SK-N-SH (cell line): ENCODE measurements around the gene IFNA4. TPM values are rescaled to one million over a fixed set of nuclear protein-coding genes. Genes with fewer than 3 reads are reported as not detected.
A peak's percentile ranks its signal among the peaks of the same experiment; 100 is the strongest.

Source experiments
- CTCF ChIA-PET: fragments of 300-600, 350-600 bp; formaldehyde crosslinking; extraction: SDS; loops from one replicate; lab custom pipeline; 2021; lab: Yijun Ruan, JAX
- POLR2A ChIA-PET: fragments of 350-600 bp; sonication (Branson Sonifier 250); formaldehyde crosslinking; extraction: SDS; loops from one replicate; lab custom pipeline; 2020; ENCODE audit warnings: antibody characterized with exemption, inconsistent platforms; lab: Yijun Ruan, JAX
- DNase-seq: peaks from one replicate; pipeline ENCODE4 v3.0.0; 2012
- H2AFZ ChIP-seq: fragments of 200-600 bp; sonication (generic); 2 replicates; pipeline ENCODE4 v1.8.1; 2016; ENCODE audit warnings: antibody characterized with exemption, mild to moderate bottlenecking, low read depth
- H3F3A ChIP-seq: fragments of 200-600 bp; sonication (generic); replicated peaks from 2 replicates; pipeline ENCODE3; 2016; ENCODE audit warnings: antibody characterized with exemption, mild to moderate bottlenecking; ENCODE audit not compliant: insufficient read depth
- H3K27ac ChIP-seq, 2 experiments: fragments of 200-500 bp in 1 of 2; fragments of 200-600 bp in 1 of 2; sonication (Bioruptor generic) in 1 of 2; sonication (generic), shearing (Covaris generic) in 1 of 2; 2 replicates each; pipeline versions ENCODE4 v1.5.1 to v1.6.1; 2014 to 2016; ENCODE audit warnings: low read depth in 2 of 2, inconsistent platforms in 1 of 2, low read length in 1 of 2, mild to moderate bottlenecking in 1 of 2, mixed read lengths in 1 of 2
- H3K27me3 ChIP-seq: fragments of 200-600 bp; sonication (generic), shearing (Covaris generic); 2 replicates; pipeline ENCODE4 v1.6.1; 2016; ENCODE audit warnings: mixed run types; ENCODE audit not compliant: insufficient read depth
- H3K36me3 ChIP-seq, 2 experiments: fragments of 200-500 bp in 1 of 2; fragments of 200-600 bp in 1 of 2; sonication (Bioruptor generic) in 1 of 2; sonication (generic) in 1 of 2; replicated peaks in 1 of 2; 2 replicates each; pipeline versions ENCODE3 to v1.5.1; 2014 to 2016; ENCODE audit warnings: low read length in 1 of 2, mild to moderate bottlenecking in 1 of 2; ENCODE audit not compliant: insufficient read depth in 2 of 2, control insufficient read depth in 1 of 2
- H3K4me1 ChIP-seq, 2 experiments: fragments of 200-500 bp in 1 of 2; fragments of 200-600 bp in 1 of 2; sonication (Bioruptor generic) in 1 of 2; sonication (generic), shearing (Covaris generic) in 1 of 2; 2 replicates each; pipeline versions ENCODE4 v1.5.1 to v1.6.1; 2014 to 2016; ENCODE audit warnings: low read depth in 1 of 2, low read length in 1 of 2, mixed run types in 1 of 2; ENCODE audit not compliant: insufficient read depth in 2 of 2, control insufficient read depth in 1 of 2
- H3K4me2 ChIP-seq: fragments of 200-600 bp; sonication (generic), shearing (Covaris generic); 2 replicates; pipeline ENCODE4 v1.6.1; 2017; ENCODE audit warnings: mixed run types
- H3K4me3 ChIP-seq, 2 experiments: fragments of 200-500 bp in 1 of 2; fragments of 200-600 bp in 1 of 2; sonication (Bioruptor generic) in 1 of 2; sonication (generic), shearing (Covaris generic) in 1 of 2; 2 replicates each; pipeline versions ENCODE4 v1.5.1 to v1.8.1; 2014 to 2016; ENCODE audit warnings: low read depth in 2 of 2, inconsistent platforms in 1 of 2, low read length in 1 of 2, mild to moderate bottlenecking in 1 of 2, mixed read lengths in 1 of 2, moderate library complexity in 1 of 2
- H3K79me2 ChIP-seq: fragments of 200-600 bp; sonication (generic); 2 replicates; pipeline ENCODE4 v1.8.1; 2017; ENCODE audit warnings: mild to moderate bottlenecking; ENCODE audit not compliant: insufficient read depth
- H3K9ac ChIP-seq: fragments of 200-600 bp; sonication (generic); 2 replicates; pipeline ENCODE4 v1.6.1; 2017; ENCODE audit warnings: mixed run types
- H3K9me2 ChIP-seq: fragments of 200-600 bp; sonication (generic); 2 replicates; pipeline ENCODE4 v1.6.1; 2017; ENCODE audit warnings: mixed run types
- H3K9me3 ChIP-seq: fragments of 200-600 bp; sonication (generic); 2 replicates; pipeline ENCODE4 v1.6.1; 2017; ENCODE audit warnings: mixed run types, mild to moderate bottlenecking, moderate library complexity
- H4K20me1 ChIP-seq: fragments of 200-600 bp; sonication (generic); 2 replicates; pipeline ENCODE4 v1.6.1; 2017; ENCODE audit warnings: mild to moderate bottlenecking, mixed run types; ENCODE audit not compliant: insufficient read depth
- CTCF ChIP-seq: fragments of 200-600 bp; sonication (generic); IDR thresholded peaks from 2 replicates; pipeline ENCODE4 v1.6.1; 2017; ENCODE audit warnings: antibody characterized with exemption, mild to moderate bottlenecking, moderate library complexity
- ELF1 ChIP-seq: IDR thresholded peaks from 2 replicates; pipeline ENCODE4 v1.4.0; 2012
- EZH2phosphoT487 ChIP-seq: fragments of 200-600 bp; sonication (generic); IDR thresholded peaks from 2 replicates; pipeline ENCODE4 v1.6.1; 2017; ENCODE audit warnings: low read depth, mixed run types, mild to moderate bottlenecking, antibody characterized with exemption, moderate library complexity, borderline replicate concordance
- FOSL2 ChIP-seq: IDR thresholded peaks from 2 replicates; pipeline ENCODE4 v1.4.0; 2012; ENCODE audit warnings: low read depth, mild to moderate bottlenecking, moderate library complexity, borderline replicate concordance
- MEF2A ChIP-seq: IDR thresholded peaks from 2 replicates; pipeline ENCODE4 v1.4.0; 2012; ENCODE audit warnings: low read depth, borderline replicate concordance
- RAD21 ChIP-seq: IDR thresholded peaks from 2 replicates; pipeline ENCODE4 v1.6.1; 2012; ENCODE audit warnings: mild to moderate bottlenecking, low read length
- WGBS: methylation state at CpG from one replicate; pipeline ENCODE4 v1.1.6; 2017; ENCODE audit warnings: low lambda C conversion rate; 5-methylcytosine and 5-hydroxymethylcytosine counted together
- polyA plus RNA-seq, 3 experiments: library from polyadenylated mRNA; depleted of rRNA; stranded (reverse); fragments of >200 nt; gene quantifications; 2 replicates each; pipeline ENCODE4 v1.2.3, GENCODE V29; 2012

IFNA4 gene
- polyA plus RNA-seq, 1 of the 3 experiments (the other 2 are of a cell fraction): not detected

DNA sequence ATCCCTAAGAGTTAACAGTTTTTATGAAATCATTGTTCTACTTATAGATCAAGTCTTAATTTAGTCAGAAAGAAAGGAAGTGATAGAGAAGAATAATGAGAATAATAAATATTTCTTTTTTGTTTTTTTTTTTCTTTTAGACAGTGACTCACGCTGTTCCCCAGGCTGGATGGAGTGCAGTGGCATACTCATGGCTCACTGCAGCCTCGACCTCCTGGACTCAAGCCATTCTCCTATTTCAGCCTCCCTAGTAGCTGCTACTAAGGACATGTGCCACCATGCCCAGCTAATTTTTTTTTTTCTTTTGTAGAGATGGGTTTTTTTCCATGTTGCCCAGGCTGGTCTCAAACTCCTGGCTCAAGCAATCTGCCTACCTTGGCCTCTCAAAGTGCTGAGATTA, 31.9 kb downstream of the IFNA4 start:
- ChIA-PET POLR2A (no interaction called here), CTCF (interaction anchor here (1.5 kb wide), 1 partner anchor 80 kb away, joined by 4 read pairs; no protein-coding TSS in a partner anchor)
- Histone ChIP-seq H2AFZ (no peak overlapping the region), H3K4me3 (no peak overlapping the region), H3K4me1 (no peaks in the 10 kb centered on the region; a peak in 1 of 4 replicates), H3K79me2 (no peaks in the 10 kb centered on the region), H3K9me2 (no peaks in the 10 kb centered on the region), H3K36me3 (no peaks in the 10 kb centered on the region), H3K9ac (no peak overlapping the region), H3F3A (no peaks in the 10 kb centered on the region), H3K9me3 (no peaks in the 10 kb centered on the region), H3K27me3 (no peaks in the 10 kb centered on the region), H3K4me2 (no peak overlapping the region), H3K27ac (no peak overlapping the region), H4K20me1 (no peaks in the 10 kb centered on the region)
- no peak for TF ChIP-seq EZH2phosphoT487
- TF ChIP-seq MEF2A: no peak
- no peak for TF ChIP-seq FOSL2
- 32% methylated on average over 2 of the region's 2 CpGs for WGBS
- no peak for DNase-seq

DNA sequence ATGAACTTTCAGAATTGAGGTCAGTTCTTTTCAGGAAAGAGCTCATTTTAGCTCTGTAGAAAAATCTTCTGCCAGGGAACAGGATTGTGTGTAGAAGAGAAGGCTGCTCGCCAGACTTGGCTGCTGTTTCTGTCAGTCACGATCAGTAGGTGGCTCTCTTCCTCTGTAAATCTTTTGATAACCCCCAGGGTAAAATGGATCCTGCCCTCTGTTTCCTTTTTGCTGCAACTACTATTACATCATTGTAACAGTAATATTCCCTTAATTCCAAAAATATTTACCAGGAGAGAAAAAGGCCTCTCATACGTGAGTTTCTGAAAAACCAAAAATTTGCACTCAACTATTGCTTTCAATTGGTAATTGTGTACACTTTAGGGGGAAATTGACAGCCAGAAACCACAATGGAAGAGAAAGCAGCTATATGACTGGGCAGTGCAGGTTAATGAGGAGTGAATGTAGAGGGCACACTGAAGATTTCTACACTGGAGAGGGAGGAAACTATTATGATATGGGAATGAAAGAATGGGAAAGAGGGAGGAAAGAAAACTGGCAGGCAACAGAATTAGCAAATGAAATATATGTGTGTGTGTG, 33.3 kb downstream of the IFNA4 start:
- 14% methylated on average over 3 of the region's 3 CpGs for WGBS
- POLR2A ChIA-PET: no interaction called here
- H2AFZ ChIP-seq: peak overlapping the region; percentile 12; the same call in 1 of the 2 replicates

More for the DNA sequence above, 33.3 kb downstream of the IFNA4 start:
- Histone ChIP-seq H3K4me1 (no peaks in the 10 kb centered on the region; a peak in 1 of 4 replicates), H4K20me1 (no peaks in the 10 kb centered on the region), H3K4me3 (no peak overlapping the region), H3K4me2 (no peak overlapping the region), H3K27ac (no peak overlapping the region), H3K36me3 (no peaks in the 10 kb centered on the region), H3F3A (no peaks in the 10 kb centered on the region), H3K9ac (no peak overlapping the region), H3K27me3 (no peaks in the 10 kb centered on the region), H3K79me2 (no peaks in the 10 kb centered on the region), H3K9me2 (no peaks in the 10 kb centered on the region), H3K9me3 (no peaks in the 10 kb centered on the region)
- 0 out of 2 replicates have a peak, but pooled peaks have one; percentile 13 for TF ChIP-seq CTCF
- no peak for TF ChIP-seq ELF1
- TF ChIP-seq RAD21: peak; percentile 46
- peak; percentile 28 for DNase-seq
- CTCF ChIA-PET: interaction anchor here (0.7 to 1.2 kb wide), 6 partner anchors 9 to 1654 kb away, joined by 3 to 4 read pairs (median 3); no protein-coding TSS in a partner anchor
